ENCODE results near the gene CYP3A7.

- TF ChIP-seq CTCF (IDR thresholded peaks at IDR 0.05) (no peak), POLR2A (IDR thresholded peaks at IDR 0.05) (peak; percentile 62 to 99 (median 97))
Measured at GRCh38 chr7:99679400-99680191, 55.4 kb downstream of the CYP3A7 start, which contains the start of gene CYP3A5.
